Breast epithelium (tissue), 4 donors: Measurements from ENCODE around the gene SNX13. TPM values are rescaled to one million over a fixed set of nuclear protein-coding genes. Genes with fewer than 3 reads are reported as not detected.
"Not testable (repeated sequence)": the region's sequence is repeated elsewhere in the genome, so short reads cannot be mapped to it uniquely, and the experiment has no call there.

ENCODE experiments used
- DNase-seq, 2 donors: peaks; one replicate each; pipeline ENCODE4 v3.0.0-alpha.2; 2019; ENCODE audit warnings: low spot score in 2 of 2
- H3K27ac ChIP-seq, 2 donors: fragments of 200-600 bp; sonication (generic) in 1 of 2; one replicate each; pipeline ENCODE4 v1.5.1; 2016 to 2019; ENCODE audit warnings: mild to moderate bottlenecking in 1 of 2
- H3K27me3 ChIP-seq, 2 donors: fragments of 200-600 bp; sonication (generic) in 1 of 2; one replicate each; pipeline versions ENCODE4 v1.5.1 to v1.6.0; 2017 to 2019; ENCODE audit warnings: control low read depth in 1 of 2, mild to moderate bottlenecking in 1 of 2
- H3K36me3 ChIP-seq: fragments of 200-600 bp; one replicate; pipeline ENCODE4 v1.5.1; 2019
- H3K4me1 ChIP-seq, 2 donors: fragments of 200-600 bp; sonication (generic); one replicate each; pipeline ENCODE4 v1.5.1; 2016 to 2019; ENCODE audit warnings: control low read depth in 1 of 2
- H3K4me3 ChIP-seq, 3 donors: fragments of 200-600 bp; sonication (generic); 1 replicate in 2 of 3; 2 replicates in 1 of 3; pipeline ENCODE4 v1.5.1; 2016 to 2019; ENCODE audit warnings: mild to moderate bottlenecking in 3 of 3, moderate library complexity in 2 of 3
- H3K9me3 ChIP-seq, 2 donors: fragments of 200-600 bp; sonication (generic) in 1 of 2; one replicate each; pipeline ENCODE4 v1.5.1; 2016 to 2019; ENCODE audit warnings: control low read depth in 1 of 2
- CTCF ChIP-seq, 3 donors: fragments of 450-650 bp; IDR thresholded peaks; one replicate each; pipeline ENCODE4 v1.5.1; 2016 to 2017; ENCODE audit warnings: antibody characterized with exemption in 3 of 3, mild to moderate bottlenecking in 3 of 3, moderate library complexity in 3 of 3
- POLR2A ChIP-seq: fragments of 450-650 bp; IDR thresholded peaks from one replicate; pipeline ENCODE4 v1.6.1; 2016; ENCODE audit warnings: antibody characterized with exemption, mild to moderate bottlenecking, moderate library complexity
- POLR2AphosphoS5 ChIP-seq, 3 donors: sonication (generic); formaldehyde crosslinking; IDR thresholded peaks; one replicate each; pipeline ENCODE4 v1.6.1; 2017; ENCODE audit warnings: antibody characterized with exemption in 3 of 3
- intact Hi-C: fragments of 100-400 bp; cut with DNase I; formaldehyde crosslinking; loops from one replicate; pipeline ENCODE4 v1.15.1; 2023; ENCODE audit warnings: low total_unique reads
- total RNA-seq, 3 donors: library from RNA; depleted of rRNA; stranded (reverse); fragments of >200 nt; gene quantifications; one replicate each; pipeline ENCODE4 v1.1.0, GENCODE V29; 2016

The SNX13 gene
- total RNA-seq, 3 donors from 2014 or later: 62.6 to 89.9 (median 72.8) TPM

GRCh38 chr7:17815318-17815717 lies 125.0 kb downstream of the SNX13 start:
- no peaks in the 10 kb centered on the region for H3K36me3 ChIP-seq
- no peak for TF ChIP-seq POLR2AphosphoS5 (IDR thresholded peaks at IDR 0.05)
- no peak for TF ChIP-seq POLR2A
- no peaks in the 10 kb centered on the region for H3K27me3 ChIP-seq

GRCh38 chr7:17814058-17814457 lies 126.2 kb downstream of the SNX13 start:
- Histone ChIP-seq H3K36me3 (no peaks in the 10 kb centered on the region), H3K4me1 (no peaks in the 10 kb centered on the region), H3K27me3 (no peaks in the 10 kb centered on the region), H3K27ac (no peak overlapping the region), H3K4me3 (no peak overlapping the region), H3K9me3 (peaks cover 7 to 8% of the 10 kb centered on the region in 2 donors)
- TF ChIP-seq POLR2A: no peak
- no peak for TF ChIP-seq CTCF (IDR thresholded peaks at IDR 0.05)
- TF ChIP-seq POLR2AphosphoS5 (IDR thresholded peaks at IDR 0.05): no peak
- no peak for DNase-seq
- intact Hi-C loops: no loop called here

More at GRCh38 chr7:17815318-17815717, 125.0 kb downstream of the SNX13 start:
- intact Hi-C loops: no loop called here
- Histone ChIP-seq H3K9me3 (peaks cover 7 to 8% of the 10 kb centered on the region in 2 donors), H3K27ac (no peak overlapping the region), H3K4me3 (no peak overlapping the region), H3K4me1 (no peaks in the 10 kb centered on the region)
- no peak for DNase-seq

- H3K27me3 ChIP-seq, H3K9me3 ChIP-seq, H3K4me3 ChIP-seq, H3K27ac ChIP-seq, intact Hi-C loops, H3K36me3 ChIP-seq, H3K4me1 ChIP-seq, DNase-seq: not testable (repeated sequence)
These were observed 131.1 kb downstream of the SNX13 start for GRCh38 chr7:17809215-17809614.

GRCh38 chr7:17807242-17807641 lies 133.1 kb downstream of the SNX13 start:
- no peak for TF ChIP-seq POLR2AphosphoS5 (IDR thresholded peaks at IDR 0.05)
- TF ChIP-seq CTCF (IDR thresholded peaks at IDR 0.05): no peak
- no peak for TF ChIP-seq POLR2A
- no peaks in the 10 kb centered on the region for H3K27me3 ChIP-seq
- DNase-seq: no peak
- no peak overlapping the region for H3K4me3 ChIP-seq
- no peaks in the 10 kb centered on the region for H3K4me1 ChIP-seq
- intact Hi-C loops: no loop called here
- H3K9me3 ChIP-seq: peaks cover under 1 to 3% of the 10 kb centered on the region in 2 donors
- peaks cover 8% of the 10 kb centered on the region for H3K36me3 ChIP-seq
- no peak overlapping the region for H3K27ac ChIP-seq

GRCh38 chr7:17806631-17807030 lies 133.7 kb downstream of the SNX13 start:
- Histone ChIP-seq H3K9me3 (no peaks in the 10 kb centered on the region), H3K27ac (no peak overlapping the region), H3K27me3 (no peaks in the 10 kb centered on the region), H3K4me1 (no peaks in the 10 kb centered on the region), H3K4me3 (no peak overlapping the region), H3K36me3 (peaks cover 8% of the 10 kb centered on the region)
- no peak for TF ChIP-seq POLR2AphosphoS5 (IDR thresholded peaks at IDR 0.05)
- no peak for TF ChIP-seq CTCF (IDR thresholded peaks at IDR 0.05)
- TF ChIP-seq POLR2A: no peak
- intact Hi-C loops: no loop called here
- DNase-seq: no peak

- no peak overlapping the region for H3K27ac ChIP-seq
- no peaks in the 10 kb centered on the region for H3K9me3 ChIP-seq
- no peaks in the 10 kb centered on the region for H3K4me1 ChIP-seq
- TF ChIP-seq POLR2A (no peak), POLR2AphosphoS5 (IDR thresholded peaks at IDR 0.05) (no peak)
- H3K36me3 ChIP-seq: peaks cover 8% of the 10 kb centered on the region
- intact Hi-C loops: no loop called here
- H3K4me3 ChIP-seq: no peak overlapping the region
- H3K27me3 ChIP-seq: no peaks in the 10 kb centered on the region
- DNase-seq: no peak
These were observed 138.2 kb downstream of the SNX13 start for GRCh38 chr7:17802056-17802455.
